GM19452 (cell line): ENCODE results near the gene TTLL5.
"Not testable (repeated sequence)": the region's sequence is repeated elsewhere in the genome, so short reads cannot be mapped to it uniquely, and the experiment has no call there.

Source experiments
- ATAC-seq: cut with Tn5 transposase; IDR thresholded peaks from one replicate; pipeline ENCODE4 v1.9.1; 2021; ENCODE audit not compliant: unreplicated experiment

TTLL5 gene

DNA sequence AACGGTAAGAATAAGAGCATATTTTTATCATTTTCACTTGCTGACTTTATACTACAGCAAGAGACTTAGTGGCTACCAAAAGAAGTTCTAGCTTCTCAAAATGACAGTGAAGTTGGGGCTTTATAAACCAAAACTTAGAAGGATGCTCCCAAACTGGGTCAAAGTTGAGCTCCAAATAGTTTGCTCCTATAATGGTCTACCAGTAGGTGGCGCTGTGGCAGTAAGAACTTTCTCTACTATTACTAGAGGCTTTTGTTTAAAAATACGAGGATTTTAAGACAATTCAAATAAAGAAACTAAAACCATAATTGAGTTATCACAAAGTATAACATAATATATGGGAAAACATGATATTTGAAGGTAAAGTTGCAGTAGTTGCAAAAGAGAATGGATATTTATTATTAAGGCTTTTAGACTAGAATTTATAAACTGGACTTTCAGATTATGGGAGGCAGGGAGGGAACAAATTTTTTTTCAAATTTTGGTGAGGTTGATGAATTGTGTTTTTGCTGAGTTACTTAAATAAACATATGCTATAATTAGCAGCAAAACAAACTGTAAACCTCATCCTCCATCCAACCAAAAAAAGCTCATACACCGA, 245.7 kb downstream of the TTLL5 start:
- no peak for ATAC-seq

- no peak for ATAC-seq
Observed at GRCh38 chr14:75907756-75908359, 246.8 kb downstream of the TTLL5 start.

DNA sequence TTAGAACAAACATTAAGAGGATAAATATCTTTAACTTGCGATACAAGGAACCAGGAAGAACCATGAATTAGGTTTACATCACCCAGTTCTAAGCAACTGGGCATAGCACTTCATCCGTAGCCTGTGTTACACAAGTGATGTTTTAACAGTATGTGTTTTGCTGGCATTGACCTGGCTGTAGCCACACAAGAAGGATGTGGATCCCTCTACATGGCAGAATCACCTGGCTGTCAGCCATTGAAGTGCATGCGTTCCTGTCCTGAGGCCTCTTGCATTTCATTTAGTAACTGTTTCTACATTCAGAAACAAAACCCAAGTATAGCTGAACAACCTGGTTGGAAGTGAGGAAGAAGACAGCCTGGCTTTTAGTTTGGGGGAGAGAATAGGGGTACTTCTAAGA, 248.6 kb downstream of the TTLL5 start:
- no peak for ATAC-seq

DNA sequence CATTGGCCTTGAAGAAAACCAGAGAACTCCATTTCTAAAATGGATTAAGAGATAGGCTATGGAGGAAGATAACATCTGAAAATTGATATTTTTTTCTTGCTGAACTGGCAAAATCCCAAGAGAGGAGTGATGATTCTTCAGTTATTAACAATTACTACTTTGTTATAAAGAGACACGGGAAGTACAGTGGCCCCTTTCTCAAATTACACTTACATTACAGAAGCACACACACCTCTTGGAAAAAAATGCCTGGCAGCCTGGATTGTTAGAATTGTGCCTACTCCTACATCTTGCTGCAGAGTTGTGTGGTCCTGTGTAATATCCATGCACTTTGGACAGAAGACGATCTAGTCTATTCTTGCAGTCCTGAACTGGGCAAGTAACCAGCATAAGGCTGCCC, 249.0 kb downstream of the TTLL5 start:
- ATAC-seq: no peak

GRCh38 chr14:75911883-75912282, 250.8 kb downstream of the TTLL5 start:
- no peak for ATAC-seq

DNA sequence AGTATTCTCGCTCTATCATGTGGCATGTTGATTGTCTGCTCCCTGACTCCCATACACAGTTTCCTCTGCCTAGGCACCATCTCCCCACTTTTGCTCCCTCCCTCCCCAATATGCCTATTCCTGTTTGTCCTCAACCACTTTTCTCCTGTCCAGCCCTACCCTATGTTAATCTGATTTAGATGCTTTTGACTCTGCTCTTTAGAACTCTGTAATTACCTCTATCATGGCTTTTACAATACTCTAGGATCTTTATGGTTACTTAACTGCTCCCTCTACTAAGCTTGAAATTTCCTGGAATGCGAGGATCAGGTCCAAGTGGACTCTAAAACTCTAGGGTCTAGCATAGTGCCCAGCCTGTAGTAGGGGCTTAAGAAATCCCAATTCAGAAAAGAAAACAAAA, 252.1 kb downstream of the TTLL5 start:
- no peak for ATAC-seq

- ATAC-seq: no peak
Observed at GRCh38 chr14:75915045-75915444, 254.0 kb downstream of the TTLL5 start.

- ATAC-seq: no peak
Observed at GRCh38 chr14:75917322-75917945, 256.4 kb downstream of the TTLL5 start.

- ATAC-seq: no peak
Observed at GRCh38 chr14:75917946-75918335, 256.9 kb downstream of the TTLL5 start.

GRCh38 chr14:75920421-75920820, 259.4 kb downstream of the TTLL5 start:
- not testable (repeated sequence) for ATAC-seq

- not testable (repeated sequence) for ATAC-seq
Observed at GRCh38 chr14:75925141-75925840, 264.2 kb downstream of the TTLL5 start.

DNA sequence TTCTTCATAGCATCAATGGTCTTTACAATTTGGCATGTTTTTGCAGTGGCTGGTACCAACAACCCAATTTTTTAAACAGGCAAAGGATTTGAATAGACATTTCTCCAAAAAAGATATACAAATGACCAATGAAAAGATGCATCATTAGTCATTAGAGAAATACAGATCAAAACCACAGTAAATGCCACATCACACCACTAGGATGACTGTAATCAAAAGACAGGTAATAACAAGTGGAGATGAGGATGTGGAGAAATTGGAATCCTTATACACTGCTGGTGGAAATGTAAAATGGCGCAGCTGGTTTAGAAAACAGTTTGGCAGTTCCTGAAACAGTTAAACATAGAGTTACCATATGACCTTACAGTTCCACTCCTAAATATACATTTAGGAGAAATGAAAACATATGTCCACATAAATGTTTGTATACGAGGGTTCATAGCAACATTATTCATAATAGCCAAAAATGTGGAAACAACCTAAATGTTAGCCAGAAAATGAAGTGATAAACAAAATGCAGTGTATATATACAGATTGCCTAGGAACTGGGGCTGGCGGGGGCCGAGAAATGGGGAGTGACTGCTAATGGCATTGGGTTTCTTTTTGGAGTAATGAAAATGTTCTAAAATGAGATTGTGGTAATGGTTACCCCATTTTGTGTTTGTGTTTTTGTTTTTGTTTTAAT, 265.5 kb downstream of the TTLL5 start:
- ATAC-seq: no peak

DNA sequence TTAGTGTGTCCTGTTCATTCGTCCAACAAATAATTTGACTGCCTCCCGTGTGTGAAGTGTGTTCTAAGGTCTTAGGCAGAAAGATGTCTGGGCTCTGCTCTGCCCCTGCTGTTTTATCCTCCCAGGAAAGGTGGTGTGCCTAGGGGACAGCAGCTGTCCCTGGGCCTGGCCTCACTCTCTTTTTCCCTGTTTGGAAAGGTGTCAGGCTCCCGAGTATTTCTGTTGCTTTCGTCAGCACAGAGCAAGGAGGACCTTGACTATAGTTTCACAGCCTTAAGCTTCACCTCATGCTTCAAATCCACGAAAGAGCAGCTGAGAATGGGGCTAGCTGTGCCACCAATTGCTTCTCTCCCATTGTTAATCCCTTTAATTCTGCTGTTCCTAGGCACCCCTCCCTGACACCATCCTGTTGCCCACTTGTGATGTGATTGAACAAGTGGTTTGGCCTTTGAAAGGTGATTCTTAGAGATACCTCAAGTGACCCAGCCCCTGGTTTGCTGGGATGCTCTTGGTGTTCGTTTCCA, 266.6 kb downstream of the TTLL5 start:
- no peak for ATAC-seq

GRCh38 chr14:75928690-75929181, 267.7 kb downstream of the TTLL5 start:
- ATAC-seq: no peak

- no peak for ATAC-seq
Observed at GRCh38 chr14:75933712-75934296, 272.8 kb downstream of the TTLL5 start.

DNA sequence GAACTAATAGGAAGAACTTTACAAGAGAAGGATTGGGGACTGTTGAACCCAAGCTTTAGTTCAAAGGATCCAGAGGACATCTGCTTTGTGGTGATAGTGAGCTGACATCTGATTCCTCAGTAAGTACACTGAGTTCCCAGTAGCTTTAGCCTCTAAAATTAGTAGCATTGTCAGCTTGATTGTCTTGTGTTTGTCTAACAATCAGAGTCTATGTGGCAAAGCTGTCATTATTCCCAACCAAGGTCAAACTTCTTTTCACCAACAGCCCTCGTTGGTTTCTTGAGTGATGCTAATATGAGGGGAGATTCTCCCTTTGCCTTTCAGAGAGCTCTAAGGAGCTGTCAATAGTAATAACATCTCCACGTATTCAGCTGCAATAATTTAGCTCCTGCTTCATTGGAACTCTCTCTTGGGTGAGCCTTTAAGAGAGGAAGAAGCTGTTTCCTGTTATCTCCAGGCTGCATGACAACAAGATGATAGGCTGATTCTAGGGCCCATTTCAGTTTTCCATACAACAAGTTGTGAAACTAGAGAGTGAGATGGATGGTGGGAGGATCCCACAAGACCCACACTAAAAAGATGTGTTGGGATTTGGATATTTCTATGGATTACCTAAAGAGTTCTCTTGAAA, 274.1 kb downstream of the TTLL5 start:
- no peak for ATAC-seq

DNA sequence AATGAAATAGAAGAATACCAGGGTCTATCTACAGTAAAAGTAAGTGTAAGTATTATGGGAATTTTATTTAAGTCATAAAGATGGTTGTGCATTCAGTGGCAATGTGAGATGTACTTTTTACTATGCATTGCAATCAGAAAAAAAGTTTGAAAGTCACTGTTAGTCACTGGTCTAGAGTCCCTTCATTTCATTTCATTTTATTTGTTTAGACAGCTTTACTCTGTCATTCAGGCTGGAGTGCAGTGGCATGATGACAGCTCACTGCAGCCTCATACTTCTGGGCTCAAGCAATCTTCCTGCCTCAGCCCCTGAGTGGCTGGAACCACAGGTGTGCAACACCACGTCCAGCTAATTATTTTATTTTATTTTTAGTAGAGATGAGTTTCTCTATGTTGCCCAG, 278.2 kb downstream of the TTLL5 start:
- no peak for ATAC-seq

- ATAC-seq: no peak
Observed at GRCh38 chr14:75941030-75941429, 280.0 kb downstream of the TTLL5 start.

GRCh38 chr14:75944607-75945241, 283.7 kb downstream of the TTLL5 start:
- no peak for ATAC-seq

DNA sequence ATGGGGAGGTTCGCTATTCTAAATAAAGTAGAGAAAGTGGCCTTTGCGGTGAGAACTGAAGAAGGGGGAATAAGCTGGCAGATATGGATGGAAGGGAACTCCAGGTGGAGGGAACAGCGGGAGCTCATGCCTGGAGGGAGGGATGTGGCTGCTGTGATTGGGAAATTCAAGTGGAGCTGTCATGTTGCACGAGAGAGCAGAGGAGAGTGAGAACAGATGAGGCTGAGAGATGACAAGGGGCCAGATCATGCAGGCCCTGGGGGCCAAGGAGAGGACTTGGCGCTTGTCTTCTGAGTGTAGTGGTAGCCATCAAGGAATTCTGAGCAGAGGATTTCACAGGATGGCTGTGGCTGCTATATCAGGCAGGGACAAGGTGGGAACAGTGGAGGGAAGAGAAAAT, 285.7 kb downstream of the TTLL5 start:
- ATAC-seq: no peak
